ENCODE measurements around the gene RASGRF1.

RASGRF1 gene

GRCh38 chr15:79059081-79059572, 31.5 kb downstream of the RASGRF1 start:
- H2AFZ ChIP-seq = no peak overlapping the region
- H3K4me2 ChIP-seq (ENCODE audit: low read length) = no peak overlapping the region
- H3K27ac ChIP-seq = no peak overlapping the region
- H3K9me3 ChIP-seq (ENCODE audit: control insufficient read depth, low read length) = no peaks in the 10 kb centered on the region
- H3K9ac ChIP-seq = no peak overlapping the region
- H3K79me2 ChIP-seq = no peaks in the 10 kb centered on the region
- no peaks in the 10 kb centered on the region for H3K4me1 ChIP-seq
- H3K27me3 ChIP-seq (ENCODE audit: control insufficient read depth, insufficient read depth, low read length) = no peaks in the 10 kb centered on the region
- H3K4me3 ChIP-seq (ENCODE audit: low read depth, low read length) = no peak overlapping the region
- no peaks in the 10 kb centered on the region for H3K36me3 ChIP-seq (ENCODE audit: control insufficient read depth, insufficient read depth, low read length)
- TF ChIP-seq, protein P1, sequence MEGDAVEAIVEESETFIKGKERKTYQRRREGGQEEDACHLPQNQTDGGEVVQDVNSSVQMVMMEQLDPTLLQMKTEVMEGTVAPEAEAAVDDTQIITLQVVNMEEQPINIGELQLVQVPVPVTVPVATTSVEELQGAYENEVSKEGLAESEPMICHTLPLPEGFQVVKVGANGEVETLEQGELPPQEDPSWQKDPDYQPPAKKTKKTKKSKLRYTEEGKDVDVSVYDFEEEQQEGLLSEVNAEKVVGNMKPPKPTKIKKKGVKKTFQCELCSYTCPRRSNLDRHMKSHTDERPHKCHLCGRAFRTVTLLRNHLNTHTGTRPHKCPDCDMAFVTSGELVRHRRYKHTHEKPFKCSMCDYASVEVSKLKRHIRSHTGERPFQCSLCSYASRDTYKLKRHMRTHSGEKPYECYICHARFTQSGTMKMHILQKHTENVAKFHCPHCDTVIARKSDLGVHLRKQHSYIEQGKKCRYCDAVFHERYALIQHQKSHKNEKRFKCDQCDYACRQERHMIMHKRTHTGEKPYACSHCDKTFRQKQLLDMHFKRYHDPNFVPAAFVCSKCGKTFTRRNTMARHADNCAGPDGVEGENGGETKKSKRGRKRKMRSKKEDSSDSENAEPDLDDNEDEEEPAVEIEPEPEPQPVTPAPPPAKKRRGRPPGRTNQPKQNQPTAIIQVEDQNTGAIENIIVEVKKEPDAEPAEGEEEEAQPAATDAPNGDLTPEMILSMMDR (IDR thresholded peaks at IDR 0.05) = no peak

DNA sequence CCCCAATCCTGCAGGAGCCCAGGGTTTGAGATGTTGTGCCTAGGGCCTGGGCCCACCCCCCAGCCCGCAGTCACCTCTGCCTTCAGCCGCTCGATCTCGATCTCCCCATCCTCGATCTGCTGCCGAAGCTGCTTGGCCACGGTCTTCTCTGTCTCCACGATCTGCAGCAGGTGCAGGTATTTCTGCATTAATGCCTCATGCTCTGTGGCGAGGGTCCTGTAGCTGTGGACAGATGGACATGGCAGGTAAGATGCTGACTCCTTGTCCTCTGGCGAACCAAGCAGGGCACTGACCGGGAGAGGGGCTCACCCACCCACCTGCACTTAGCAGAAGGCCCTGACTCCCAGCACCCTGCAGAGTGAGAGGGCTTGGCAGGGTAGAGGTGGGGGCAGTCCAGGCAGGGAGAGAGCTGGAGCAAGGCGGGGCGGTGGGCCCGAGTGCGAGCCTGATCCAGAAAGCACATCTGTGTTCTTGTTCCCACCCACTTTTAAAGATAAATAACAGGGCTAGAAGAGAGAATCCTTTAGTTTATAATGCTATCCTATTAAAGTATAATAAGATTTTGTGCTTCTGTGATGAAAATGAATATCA, 32.2 kb downstream of the RASGRF1 start:
- Histone ChIP-seq H3K9ac (no peak overlapping the region), H3K27me3 (ENCODE audit: control insufficient read depth, insufficient read depth, low read length) (no peaks in the 10 kb centered on the region), H3K27ac (no peak overlapping the region), H3K79me2 (no peaks in the 10 kb centered on the region), H3K36me3 (ENCODE audit: control insufficient read depth, insufficient read depth, low read length) (no peaks in the 10 kb centered on the region), H3K9me3 (ENCODE audit: control insufficient read depth, low read length) (no peaks in the 10 kb centered on the region), H3K4me1 (no peaks in the 10 kb centered on the region), H3K4me2 (ENCODE audit: low read length) (no peak overlapping the region), H3K4me3 (ENCODE audit: low read depth, low read length) (no peak overlapping the region), H2AFZ (no peak overlapping the region)
- TF ChIP-seq, protein P1 (IDR thresholded peaks at IDR 0.05) = no peak

DNA sequence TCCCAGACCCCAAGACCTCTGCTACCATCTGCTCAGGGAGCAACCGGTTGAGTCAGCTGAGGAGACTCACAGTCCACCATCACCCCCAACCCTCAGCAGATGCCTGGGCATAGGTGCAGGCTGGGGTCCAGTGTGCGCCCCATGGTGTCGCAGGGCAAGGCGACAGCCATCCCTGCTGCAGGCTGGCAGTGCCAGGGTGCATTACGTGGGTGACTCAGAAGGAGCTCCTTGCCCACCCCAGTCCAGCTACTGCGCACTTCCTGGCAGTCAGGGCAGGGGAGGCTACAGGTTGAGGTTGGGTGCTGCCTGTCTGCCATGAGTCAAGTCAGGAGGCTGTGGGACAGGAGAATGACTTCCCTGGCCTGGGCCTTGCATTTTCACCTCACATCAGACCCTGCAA, 33.5 kb downstream of the RASGRF1 start:
- H3K4me3 ChIP-seq (ENCODE audit: low read depth, low read length) = no peak overlapping the region
- H3K27ac ChIP-seq = no peak overlapping the region
- H3K9ac ChIP-seq = no peak overlapping the region
- TF ChIP-seq, protein P1 (IDR thresholded peaks at IDR 0.05) = no peak
- no peaks in the 10 kb centered on the region for H3K4me1 ChIP-seq
- H3K27me3 ChIP-seq (ENCODE audit: control insufficient read depth, insufficient read depth, low read length) = no peaks in the 10 kb centered on the region
- no peaks in the 10 kb centered on the region for H3K36me3 ChIP-seq (ENCODE audit: control insufficient read depth, insufficient read depth, low read length)
- H3K79me2 ChIP-seq = no peaks in the 10 kb centered on the region
- no peak overlapping the region for H2AFZ ChIP-seq
- H3K9me3 ChIP-seq (ENCODE audit: control insufficient read depth, low read length) = no peaks in the 10 kb centered on the region
- H3K4me2 ChIP-seq (ENCODE audit: low read length) = no peak overlapping the region

DNA sequence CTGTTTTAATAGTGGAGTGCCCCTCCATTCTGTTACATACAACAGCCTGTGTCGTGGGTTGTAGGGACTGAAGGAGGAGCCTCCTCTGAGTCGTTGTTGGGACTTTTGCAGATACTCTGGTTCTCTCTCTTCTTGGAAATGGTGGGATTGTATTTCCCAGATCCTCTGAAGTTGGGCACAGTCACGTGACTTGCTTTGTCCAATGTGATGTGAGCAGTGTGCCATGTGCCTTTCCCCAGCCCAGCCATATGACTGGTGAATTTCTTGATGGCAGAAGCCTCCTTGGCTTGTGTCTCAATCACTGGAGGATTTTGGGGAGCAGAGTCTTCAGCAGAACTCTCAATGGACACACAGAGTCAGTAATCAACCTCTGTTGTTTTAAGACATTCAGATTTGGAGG, 36.2 kb downstream of the RASGRF1 start:
- no peaks in the 10 kb centered on the region for H3K27me3 ChIP-seq (ENCODE audit: control insufficient read depth, insufficient read depth, low read length)
- no peak overlapping the region for H2AFZ ChIP-seq
- no peaks in the 10 kb centered on the region for H3K79me2 ChIP-seq
- no peaks in the 10 kb centered on the region for H3K36me3 ChIP-seq (ENCODE audit: control insufficient read depth, insufficient read depth, low read length)
- no peaks in the 10 kb centered on the region for H3K9me3 ChIP-seq (ENCODE audit: control insufficient read depth, low read length)
- TF ChIP-seq, protein P1 (IDR thresholded peaks at IDR 0.05) = no peak
- no peak overlapping the region for H3K9ac ChIP-seq
- no peaks in the 10 kb centered on the region for H3K4me1 ChIP-seq
- no peak overlapping the region for H3K27ac ChIP-seq
- no peak overlapping the region for H3K4me3 ChIP-seq (ENCODE audit: low read depth, low read length)
- H3K4me2 ChIP-seq (ENCODE audit: low read length) = no peak overlapping the region

- H3K4me3 ChIP-seq (ENCODE audit: low read depth, low read length) = no peak overlapping the region
- H3K36me3 ChIP-seq (ENCODE audit: control insufficient read depth, insufficient read depth, low read length) = no peaks in the 10 kb centered on the region
- TF ChIP-seq, protein P1 (IDR thresholded peaks at IDR 0.05) = no peak
- H3K4me2 ChIP-seq (ENCODE audit: low read length) = no peak overlapping the region
- H3K4me1 ChIP-seq = no peaks in the 10 kb centered on the region
- no peaks in the 10 kb centered on the region for H3K27me3 ChIP-seq (ENCODE audit: control insufficient read depth, insufficient read depth, low read length)
- H3K27ac ChIP-seq = no peak overlapping the region
- H3K9ac ChIP-seq = no peak overlapping the region
- no peaks in the 10 kb centered on the region for H3K9me3 ChIP-seq (ENCODE audit: control insufficient read depth, low read length)
- no peaks in the 10 kb centered on the region for H3K79me2 ChIP-seq
- no peak overlapping the region for H2AFZ ChIP-seq
These were observed 36.7 kb downstream of the RASGRF1 start for GRCh38 chr15:79053894-79054293.
